Measurements from ENCODE around the gene ZMYND8. TPM values are rescaled to one million over a fixed set of nuclear protein-coding genes. Genes with fewer than 3 reads are reported as not detected.

ZMYND8 gene
- total and polyA plus RNA-seq, 2 of the 8 experiments (the other 6 are each of a cell fraction or from before 2014, with no cell fraction given) = 50.5 to 163 TPM

- Histone ChIP-seq H3K4me3 (ENCODE audit: extremely low read depth in 1 of 4, insufficient read depth in 2 of 4, low read depth in 3 of 4, low read length in 4 of 4) (no peak overlapping the region), H3K18ac (ENCODE audit: extremely low read depth, low read length) (no peak overlapping the region), H2BK12ac (ENCODE audit: low read depth, low read length) (no peak overlapping the region), H3K27ac (ENCODE audit: low read depth, low read length) (no peak overlapping the region), H3K27me3 (replicated peaks in 1 of 4; ENCODE audit: control insufficient read depth in 3 of 4, extremely low read depth in 1 of 4, insufficient read depth in 3 of 4, low read length in 3 of 4) (no peaks in the 10 kb centered on the region), H3K4me2 (ENCODE audit: insufficient read depth in 1 of 2, low read depth in 2 of 2, low read length in 2 of 2) (no peak overlapping the region), H2BK15ac (ENCODE audit: low read length) (no peak overlapping the region), H3K56ac (replicated peaks; ENCODE audit: insufficient read length, low read depth, low read length) (no peak overlapping the region), H4K8ac (ENCODE audit: extremely low read depth, insufficient read depth, low read length) (no peak overlapping the region; the same call in 1 of the 2 replicates), H3K14ac (ENCODE audit: insufficient read length) (no peak overlapping the region), H2AK5ac (ENCODE audit: low read depth, low read length) (no peak overlapping the region), H3K23me2 (ENCODE audit: low read depth, low read length) (no peaks in the 10 kb centered on the region), H2BK5ac (ENCODE audit: low read depth, low read length) (no peak overlapping the region), H2BK120ac (replicated peaks; ENCODE audit: low read depth, low read length) (no peak overlapping the region), H4K5ac (ENCODE audit: insufficient read length, low read depth, low read length) (no peak overlapping the region), H3K9ac (replicated peaks in 1 of 4; ENCODE audit: extremely low read depth in 1 of 4, low read depth in 3 of 4, low read length in 3 of 4) (no peak overlapping the region), H3K9me3 (ENCODE audit: insufficient read depth in 2 of 2, low read depth in 1 of 2, low read length in 1 of 2) (no peaks in the 10 kb centered on the region), H3K36me3 (ENCODE audit: control insufficient read depth in 2 of 4, insufficient read depth in 4 of 4, low read length in 3 of 4) (peaks cover 43 to 99% (median 70%) of the 10 kb centered on the region in 4 experiments), H3K4me1 (replicated peaks in 1 of 4; ENCODE audit: control insufficient read depth in 3 of 4, insufficient read depth in 4 of 4, low read length in 3 of 4) (no peaks in the 10 kb centered on the region; a peak in 1 of 7 replicates), H2AFZ (ENCODE audit: low read length) (no peak overlapping the region), H3K79me2 (ENCODE audit: control insufficient read depth in 1 of 2, insufficient read depth in 2 of 2, low read length in 2 of 2) (peaks cover 0 to 9% of the 10 kb centered on the region in 2 experiments; a peak in 1 of 4 replicates), H4K91ac (replicated peaks; ENCODE audit: insufficient read length, low read length) (no peak overlapping the region), H3K79me1 (ENCODE audit: low read depth, low read length) (peaks cover 3% of the 10 kb centered on the region; the same call in 1 of the 2 replicates), H4K20me1 (replicated peaks in 1 of 2; ENCODE audit: control insufficient read depth in 1 of 2, insufficient read depth in 2 of 2, low read length in 2 of 2) (no peaks in the 10 kb centered on the region), H3K23ac (ENCODE audit: insufficient read length) (no peak overlapping the region), H2BK20ac (ENCODE audit: low read length) (no peak overlapping the region), H3K4ac (replicated peaks; ENCODE audit: insufficient read length, low read depth, low read length) (no peak overlapping the region)
- FAIRE-seq = no peak
- 93% methylated on average over 7 of the region's 7 CpGs; no CpG with 5 or more reads in 1 of the 2 experiments for WGBS, 2 experiments (ENCODE audit: extremely low coverage in 1 of 2, insufficient coverage in 1 of 2, insufficient read length in 1 of 2, insufficient replicate concordance in 2 of 2, low coverage in 1 of 2, low lambda C conversion rate in 2 of 2, missing lambda C conversion rate in 1 of 2)
- no peak for DNase-seq (ENCODE audit: low read depth in 1 of 2, low spot score in 2 of 2)
- CTCF ChIA-PET (ENCODE audit: partially characterized antibody) = interaction anchor here (0.9 to 1.3 kb wide), 5 partner anchors 10 to 157 kb away, joined by 3 to 7 read pairs (median 3); no protein-coding TSS in a partner anchor
- POLR2A ChIA-PET (ENCODE audit: partially characterized antibody) = interaction anchor here (0.8 to 1.7 kb wide), 3 partner anchors 10 to 62 kb away, joined by 3 read pairs; no protein-coding TSS in a partner anchor
- TF ChIP-seq ZNF274 (IDR thresholded peaks at IDR 0.05; ENCODE audit: borderline replicate concordance, extremely low read depth, low read length) (no peak), HDAC6 (IDR thresholded peaks at IDR 0.05; ENCODE audit: low read depth, low read length) (no peak), RBBP5 (IDR thresholded peaks at IDR 0.05; ENCODE audit: borderline replicate concordance, low read depth, low read length) (no peak), POU5F1 (IDR thresholded peaks at IDR 0.05; ENCODE audit: low read depth, low read length) (no peak), GTF2F1 (IDR thresholded peaks at IDR 0.05; ENCODE audit: borderline replicate concordance, low read depth, low read length) (no peak), EGR1 (IDR thresholded peaks at IDR 0.05; ENCODE audit: borderline replicate concordance, low read depth, low read length) (no peak), YY1 (IDR thresholded peaks at IDR 0.05; ENCODE audit: low read depth, low read length) (no peak), KDM1A (IDR thresholded peaks at IDR 0.05; ENCODE audit: borderline replicate concordance, low read length) (no peak)
These were observed 129.4 kb downstream of the ZMYND8 start for GRCh38 chr20:47227119-47227518.

Measured in H1 (cell line).